ENCODE results near the gene CCN2.

The CCN2 gene

DNA sequence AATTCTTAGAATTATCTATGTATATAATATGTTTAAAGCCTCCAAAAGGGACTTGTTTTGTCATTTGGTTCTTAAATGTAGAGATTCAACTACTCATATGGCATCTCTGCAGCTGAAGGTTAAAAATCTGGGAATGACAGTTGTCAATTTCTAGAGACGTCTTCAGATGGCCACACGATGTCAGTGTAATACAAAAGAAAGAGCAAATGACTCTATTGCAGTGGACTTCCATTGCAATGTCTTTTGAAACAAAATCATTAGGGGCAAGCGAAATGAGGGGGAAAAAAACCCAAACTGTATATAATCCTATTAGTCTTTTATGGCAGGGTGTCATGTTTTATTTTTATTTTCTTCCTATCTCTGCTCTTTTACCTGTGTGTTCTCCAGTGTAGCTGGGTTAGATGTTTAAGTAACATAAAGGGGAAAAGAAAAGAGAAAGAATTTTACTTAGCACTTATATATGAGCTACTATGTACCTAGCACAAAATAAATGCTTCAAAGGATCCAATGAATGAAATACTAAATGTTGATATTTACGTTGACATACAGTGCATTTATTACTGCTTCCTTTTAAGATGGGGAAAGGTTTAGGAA is 26.2 kb downstream of the CCN2 start:
- Histone ChIP-seq H3K9ac (ENCODE audit: low read length) (no peak overlapping the region), H2BK5ac (ENCODE audit: low read depth, low read length, poor library complexity) (no peak overlapping the region), H2AFZ (ENCODE audit: insufficient read depth, low read length, poor library complexity) (no peak overlapping the region), H3K4me1 (ENCODE audit: control insufficient read depth in 1 of 2, insufficient read depth in 2 of 2, low read length in 2 of 2) (no peaks in the 10 kb centered on the region), H3K79me1 (ENCODE audit: low read length) (no peaks in the 10 kb centered on the region), H4K12ac (ENCODE audit: low read depth, low read length) (no peak overlapping the region), H3K4ac (ENCODE audit: low read depth, low read length) (no peak overlapping the region), H3K27me3 (ENCODE audit: insufficient read depth, low read length) (no peaks in the 10 kb centered on the region), H3K27ac (ENCODE audit: low read depth, low read length) (no peak overlapping the region), H3K79me2 (ENCODE audit: control insufficient read depth, insufficient read depth, low read length, poor library complexity) (no peaks in the 10 kb centered on the region), H3K14ac (ENCODE audit: low read length) (no peak overlapping the region), H3K23ac (ENCODE audit: low read length) (no peak overlapping the region), H3K18ac (ENCODE audit: low read length) (no peak overlapping the region), H4K8ac (ENCODE audit: low read depth, low read length) (no peak overlapping the region), H4K91ac (ENCODE audit: low read depth, low read length) (no peak overlapping the region), H3K4me2 (ENCODE audit: low read length) (no peak overlapping the region), H2AK5ac (ENCODE audit: low read length) (no peak overlapping the region), H2BK12ac (ENCODE audit: low read length) (no peak overlapping the region), H3K36me3 (ENCODE audit: control insufficient read depth in 1 of 2, insufficient read depth in 2 of 2, low read length in 2 of 2) (no peaks in the 10 kb centered on the region), H3K9me3 (ENCODE audit: insufficient read depth, low read depth, low read length) (no peaks in the 10 kb centered on the region), H2BK120ac (ENCODE audit: insufficient read depth, low read length, poor library complexity) (no peak overlapping the region), H3K4me3 (ENCODE audit: low read depth, low read length) (no peak overlapping the region)
- peak in 1 of 2 donors; percentile 70 for DNase-seq
- no CpG with 5 or more reads among the region's 4 CpGs for WGBS (ENCODE audit: extremely low coverage, insufficient coverage, insufficient read length)

GRCh38 chr6:131923356-131923755 is 27.8 kb downstream of the CCN2 start:
- Histone ChIP-seq H3K27me3 (ENCODE audit: insufficient read depth, low read length) (no peaks in the 10 kb centered on the region), H3K4me1 (ENCODE audit: control insufficient read depth in 1 of 2, insufficient read depth in 2 of 2, low read length in 2 of 2) (no peaks in the 10 kb centered on the region), H3K18ac (ENCODE audit: low read length) (no peak overlapping the region), H3K4me3 (ENCODE audit: low read depth, low read length) (no peak overlapping the region), H4K12ac (ENCODE audit: low read depth, low read length) (no peak overlapping the region), H4K91ac (ENCODE audit: low read depth, low read length) (no peak overlapping the region), H2AFZ (ENCODE audit: insufficient read depth, low read length, poor library complexity) (no peak overlapping the region), H3K23ac (ENCODE audit: low read length) (no peak overlapping the region), H3K4ac (ENCODE audit: low read depth, low read length) (no peak overlapping the region), H4K8ac (ENCODE audit: low read depth, low read length) (no peak overlapping the region), H3K79me2 (ENCODE audit: control insufficient read depth, insufficient read depth, low read length, poor library complexity) (no peaks in the 10 kb centered on the region), H2AK5ac (ENCODE audit: low read length) (no peak overlapping the region), H3K79me1 (ENCODE audit: low read length) (no peaks in the 10 kb centered on the region), H3K14ac (ENCODE audit: low read length) (no peak overlapping the region), H3K27ac (ENCODE audit: low read depth, low read length) (no peak overlapping the region), H3K4me2 (ENCODE audit: low read length) (no peak overlapping the region), H3K9ac (ENCODE audit: low read length) (no peak overlapping the region), H2BK5ac (ENCODE audit: low read depth, low read length, poor library complexity) (no peak overlapping the region), H3K9me3 (ENCODE audit: insufficient read depth, low read depth, low read length) (no peaks in the 10 kb centered on the region), H2BK120ac (ENCODE audit: insufficient read depth, low read length, poor library complexity) (no peak overlapping the region), H2BK12ac (ENCODE audit: low read length) (no peak overlapping the region), H3K36me3 (ENCODE audit: control insufficient read depth in 1 of 2, insufficient read depth in 2 of 2, low read length in 2 of 2) (no peaks in the 10 kb centered on the region)
- no CpG with 5 or more reads among the region's 2 CpGs for WGBS (ENCODE audit: extremely low coverage, insufficient coverage, insufficient read length)
- peak; percentile 69 to 92 for DNase-seq

- no peak overlapping the region for H4K12ac ChIP-seq (ENCODE audit: low read depth, low read length)
- H3K79me2 ChIP-seq (ENCODE audit: control insufficient read depth, insufficient read depth, low read length, poor library complexity): no peaks in the 10 kb centered on the region
- no peak overlapping the region for H2AK5ac ChIP-seq (ENCODE audit: low read length)
- no peaks in the 10 kb centered on the region for H3K79me1 ChIP-seq (ENCODE audit: low read length)
- no peak overlapping the region for H3K18ac ChIP-seq (ENCODE audit: low read length)
- H2BK12ac ChIP-seq (ENCODE audit: low read length): no peak overlapping the region
- no peaks in the 10 kb centered on the region for H3K4me1 ChIP-seq (ENCODE audit: control insufficient read depth in 1 of 2, insufficient read depth in 2 of 2, low read length in 2 of 2)
- no peak overlapping the region for H4K91ac ChIP-seq (ENCODE audit: low read depth, low read length)
- H3K9ac ChIP-seq (ENCODE audit: low read length): no peak overlapping the region
- H3K27me3 ChIP-seq (ENCODE audit: insufficient read depth, low read length): no peaks in the 10 kb centered on the region
- no peak overlapping the region for H3K4ac ChIP-seq (ENCODE audit: low read depth, low read length)
- H3K9me3 ChIP-seq (ENCODE audit: insufficient read depth, low read depth, low read length): no peaks in the 10 kb centered on the region
- H3K4me3 ChIP-seq (ENCODE audit: low read depth, low read length): no peak overlapping the region
- no peak overlapping the region for H3K14ac ChIP-seq (ENCODE audit: low read length)
- no peak overlapping the region for H3K27ac ChIP-seq (ENCODE audit: low read depth, low read length)
- WGBS (ENCODE audit: extremely low coverage, insufficient coverage, insufficient read length): no CpG with 5 or more reads among the region's 3 CpGs
- H3K4me2 ChIP-seq (ENCODE audit: low read length): no peak overlapping the region
- H4K8ac ChIP-seq (ENCODE audit: low read depth, low read length): no peak overlapping the region
- no peak overlapping the region for H2BK5ac ChIP-seq (ENCODE audit: low read depth, low read length, poor library complexity)
- DNase-seq: no peak
- H2BK120ac ChIP-seq (ENCODE audit: insufficient read depth, low read length, poor library complexity): no peak overlapping the region
- no peaks in the 10 kb centered on the region for H3K36me3 ChIP-seq (ENCODE audit: control insufficient read depth in 1 of 2, insufficient read depth in 2 of 2, low read length in 2 of 2)
- H2AFZ ChIP-seq (ENCODE audit: insufficient read depth, low read length, poor library complexity): no peak overlapping the region
- no peak overlapping the region for H3K23ac ChIP-seq (ENCODE audit: low read length)
These were observed 30.5 kb downstream of the CCN2 start for GRCh38 chr6:131920656-131921055.

DNA sequence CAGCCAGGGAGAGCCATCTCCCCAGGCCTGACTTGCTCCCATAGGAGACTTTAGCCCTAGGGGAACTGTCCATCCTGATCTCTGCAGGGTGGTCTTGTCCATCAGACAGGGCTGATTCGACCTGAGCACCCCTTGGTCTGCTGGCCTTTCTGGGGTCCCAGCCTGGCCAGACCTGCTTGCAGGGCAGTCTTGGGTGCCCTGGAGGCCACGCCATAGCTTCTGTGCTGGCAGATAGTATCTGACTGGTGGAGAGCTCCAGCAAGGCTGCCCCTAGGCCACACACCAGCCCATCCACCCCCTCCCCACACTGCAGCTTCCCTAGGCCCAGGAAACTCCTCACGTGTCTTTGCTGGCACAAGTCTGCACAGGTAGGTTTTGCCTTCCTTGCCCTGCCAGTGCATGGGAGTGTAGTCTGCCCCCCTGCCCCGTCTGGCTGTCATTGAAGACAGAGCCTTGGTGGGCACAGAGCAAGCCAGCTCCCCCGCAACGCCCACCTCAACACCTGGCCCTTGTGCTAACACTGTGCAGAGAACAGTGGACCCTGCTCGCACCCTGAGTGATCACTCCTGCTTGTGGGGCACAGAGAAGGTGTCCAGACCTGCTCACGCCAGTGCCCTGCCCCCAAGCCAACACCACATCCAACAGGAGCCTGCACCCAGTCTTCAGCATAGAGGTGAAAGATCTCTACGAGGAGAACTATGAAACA is 32.4 kb downstream of the CCN2 start:
- H3K36me3 ChIP-seq (ENCODE audit: control insufficient read depth in 1 of 2, insufficient read depth in 2 of 2, low read length in 2 of 2): no peaks in the 10 kb centered on the region
- no peak overlapping the region for H3K14ac ChIP-seq (ENCODE audit: low read length)
- no peak overlapping the region for H3K23ac ChIP-seq (ENCODE audit: low read length)
- H3K4me3 ChIP-seq (ENCODE audit: low read depth, low read length): no peak overlapping the region
- H2BK12ac ChIP-seq (ENCODE audit: low read length): no peak overlapping the region
- no peak overlapping the region for H3K4ac ChIP-seq (ENCODE audit: low read depth, low read length)
- H3K4me1 ChIP-seq (ENCODE audit: control insufficient read depth in 1 of 2, insufficient read depth in 2 of 2, low read length in 2 of 2): no peaks in the 10 kb centered on the region
- no peak for DNase-seq
- H3K27me3 ChIP-seq (ENCODE audit: insufficient read depth, low read length): no peaks in the 10 kb centered on the region
- no peak overlapping the region for H3K9ac ChIP-seq (ENCODE audit: low read length)
- no peaks in the 10 kb centered on the region for H3K79me1 ChIP-seq (ENCODE audit: low read length)
- H3K27ac ChIP-seq (ENCODE audit: low read depth, low read length): no peak overlapping the region
- no peak overlapping the region for H2AK5ac ChIP-seq (ENCODE audit: low read length)
- H4K8ac ChIP-seq (ENCODE audit: low read depth, low read length): no peak overlapping the region
- no peak overlapping the region for H3K18ac ChIP-seq (ENCODE audit: low read length)
- H2BK120ac ChIP-seq (ENCODE audit: insufficient read depth, low read length, poor library complexity): no peak overlapping the region
- H4K12ac ChIP-seq (ENCODE audit: low read depth, low read length): no peak overlapping the region
- no peak overlapping the region for H4K91ac ChIP-seq (ENCODE audit: low read depth, low read length)
- H3K9me3 ChIP-seq (ENCODE audit: insufficient read depth, low read depth, low read length): no peaks in the 10 kb centered on the region
- no peak overlapping the region for H2BK5ac ChIP-seq (ENCODE audit: low read depth, low read length, poor library complexity)
- H3K4me2 ChIP-seq (ENCODE audit: low read length): no peak overlapping the region
- no peaks in the 10 kb centered on the region for H3K79me2 ChIP-seq (ENCODE audit: control insufficient read depth, insufficient read depth, low read length, poor library complexity)
- no CpG with 5 or more reads among the region's 9 CpGs for WGBS (ENCODE audit: extremely low coverage, insufficient coverage, insufficient read length)
- no peak overlapping the region for H2AFZ ChIP-seq (ENCODE audit: insufficient read depth, low read length, poor library complexity)

Measured in trophoblast cell (in vitro differentiated cells and primary cell).